Breast epithelium (tissue), 4 donors: Measurements from ENCODE around the gene KRT79. TPM values are rescaled to one million over a fixed set of nuclear protein-coding genes. Genes with fewer than 3 reads are reported as not detected.

Experiments used
- DNase-seq, 2 donors: peaks; one replicate each; pipeline ENCODE4 v3.0.0-alpha.2; 2019; ENCODE audit warnings: low spot score in 2 of 2
- H3K27ac ChIP-seq, 2 donors: fragments of 200-600 bp; sonication (generic) in 1 of 2; one replicate each; pipeline ENCODE4 v1.5.1; 2016 to 2019; ENCODE audit warnings: mild to moderate bottlenecking in 1 of 2
- H3K27me3 ChIP-seq, 2 donors: fragments of 200-600 bp; sonication (generic) in 1 of 2; one replicate each; pipeline versions ENCODE4 v1.5.1 to v1.6.0; 2017 to 2019; ENCODE audit warnings: control low read depth in 1 of 2, mild to moderate bottlenecking in 1 of 2
- H3K36me3 ChIP-seq: fragments of 200-600 bp; one replicate; pipeline ENCODE4 v1.5.1; 2019
- H3K4me1 ChIP-seq, 2 donors: fragments of 200-600 bp; sonication (generic); one replicate each; pipeline ENCODE4 v1.5.1; 2016 to 2019; ENCODE audit warnings: control low read depth in 1 of 2
- H3K4me3 ChIP-seq, 3 donors: fragments of 200-600 bp; sonication (generic); 1 replicate in 2 of 3; 2 replicates in 1 of 3; pipeline ENCODE4 v1.5.1; 2016 to 2019; ENCODE audit warnings: mild to moderate bottlenecking in 3 of 3, moderate library complexity in 2 of 3
- H3K9me3 ChIP-seq, 2 donors: fragments of 200-600 bp; sonication (generic) in 1 of 2; one replicate each; pipeline ENCODE4 v1.5.1; 2016 to 2019; ENCODE audit warnings: control low read depth in 1 of 2
- CTCF ChIP-seq, 3 donors: fragments of 450-650 bp; IDR thresholded peaks; one replicate each; pipeline ENCODE4 v1.5.1; 2016 to 2017; ENCODE audit warnings: antibody characterized with exemption in 3 of 3, mild to moderate bottlenecking in 3 of 3, moderate library complexity in 3 of 3
- POLR2A ChIP-seq: fragments of 450-650 bp; IDR thresholded peaks from one replicate; pipeline ENCODE4 v1.6.1; 2016; ENCODE audit warnings: antibody characterized with exemption, mild to moderate bottlenecking, moderate library complexity
- POLR2AphosphoS5 ChIP-seq, 3 donors: sonication (generic); formaldehyde crosslinking; IDR thresholded peaks; one replicate each; pipeline ENCODE4 v1.6.1; 2017; ENCODE audit warnings: antibody characterized with exemption in 3 of 3
- intact Hi-C: fragments of 100-400 bp; cut with DNase I; formaldehyde crosslinking; loops from one replicate; pipeline ENCODE4 v1.15.1; 2023; ENCODE audit warnings: low total_unique reads
- total RNA-seq, 3 donors: library from RNA; depleted of rRNA; stranded (reverse); fragments of >200 nt; gene quantifications; one replicate each; pipeline ENCODE4 v1.1.0, GENCODE V29; 2016

KRT79 gene
- total RNA-seq, 3 donors from 2014 or later = 0.48 to 1.3 TPM; not detected in 1

- Histone ChIP-seq H3K4me3 (no peak overlapping the region), H3K9me3 (no peaks in the 10 kb centered on the region), H3K27ac (no peak overlapping the region), H3K27me3 (peaks cover 0 to 4% of the 10 kb centered on the region in 2 donors), H3K36me3 (no peaks in the 10 kb centered on the region), H3K4me1 (no peaks in the 10 kb centered on the region)
- DNase-seq = no peak
- intact Hi-C loops = no loop called here
- TF ChIP-seq POLR2AphosphoS5 (IDR thresholded peaks at IDR 0.05) = no peak
- no peak for TF ChIP-seq CTCF (IDR thresholded peaks at IDR 0.05)
These were observed 14.2 kb downstream of the KRT79 start for GRCh38 chr12:52819731-52820510.

GRCh38 chr12:52818887-52819420 lies 15.2 kb downstream of the KRT79 start:
- H3K9me3 ChIP-seq = no peaks in the 10 kb centered on the region
- no peak for DNase-seq
- peaks cover 0 to 4% of the 10 kb centered on the region in 2 donors for H3K27me3 ChIP-seq
- H3K4me1 ChIP-seq = no peaks in the 10 kb centered on the region
- no peak for TF ChIP-seq POLR2AphosphoS5 (IDR thresholded peaks at IDR 0.05)
- TF ChIP-seq POLR2A = no peak
- no peak for TF ChIP-seq CTCF (IDR thresholded peaks at IDR 0.05)
- no peak overlapping the region for H3K4me3 ChIP-seq
- intact Hi-C loops = no loop called here
- no peak overlapping the region for H3K27ac ChIP-seq
- H3K36me3 ChIP-seq = no peaks in the 10 kb centered on the region

GRCh38 chr12:52818388-52818787 lies 15.7 kb downstream of the KRT79 start:
- DNase-seq = no peak
- Histone ChIP-seq H3K27me3 (peaks cover 0 to 4% of the 10 kb centered on the region in 2 donors), H3K36me3 (no peaks in the 10 kb centered on the region), H3K4me1 (no peaks in the 10 kb centered on the region), H3K9me3 (no peaks in the 10 kb centered on the region), H3K4me3 (no peak overlapping the region), H3K27ac (no peak overlapping the region)
- TF ChIP-seq POLR2A = no peak
- no peak for TF ChIP-seq CTCF (IDR thresholded peaks at IDR 0.05)
- TF ChIP-seq POLR2AphosphoS5 (IDR thresholded peaks at IDR 0.05) = no peak
- intact Hi-C loops = no loop called here

DNA sequence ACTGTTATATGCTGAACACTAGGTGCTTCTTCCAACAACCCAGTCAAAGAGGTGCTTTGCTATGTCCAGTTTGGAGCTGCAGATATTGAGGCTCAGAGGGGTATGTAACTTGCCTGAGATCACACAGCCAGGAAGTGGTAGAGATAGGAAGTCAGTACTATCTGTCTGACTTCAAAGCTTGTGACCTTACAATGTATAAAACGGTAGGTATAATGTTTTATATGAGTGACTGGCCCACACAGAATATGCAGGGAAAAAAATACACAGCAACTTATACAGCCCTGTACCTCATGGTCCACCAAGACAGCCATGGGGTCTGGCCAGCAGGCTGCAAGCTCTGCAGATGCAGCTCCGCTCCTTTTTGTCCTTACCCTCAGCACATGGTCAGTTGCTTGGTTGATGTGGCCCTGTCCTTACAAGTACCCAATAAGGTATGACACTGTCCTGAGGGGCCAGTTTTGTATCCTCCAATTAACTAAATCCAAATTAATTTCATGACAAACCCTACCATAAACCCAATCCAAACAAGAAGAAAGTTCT lies 16.3 kb downstream of the KRT79 start:
- Histone ChIP-seq H3K4me1 (no peaks in the 10 kb centered on the region), H3K9me3 (no peaks in the 10 kb centered on the region), H3K36me3 (no peaks in the 10 kb centered on the region), H3K27me3 (peaks cover 0 to 4% of the 10 kb centered on the region in 2 donors), H3K27ac (no peak overlapping the region), H3K4me3 (no peak overlapping the region)
- TF ChIP-seq POLR2AphosphoS5 (IDR thresholded peaks at IDR 0.05) (no peak), CTCF (IDR thresholded peaks at IDR 0.05) (no peak), POLR2A (no peak)
- DNase-seq = no peak
- intact Hi-C loops = no loop called here

DNA sequence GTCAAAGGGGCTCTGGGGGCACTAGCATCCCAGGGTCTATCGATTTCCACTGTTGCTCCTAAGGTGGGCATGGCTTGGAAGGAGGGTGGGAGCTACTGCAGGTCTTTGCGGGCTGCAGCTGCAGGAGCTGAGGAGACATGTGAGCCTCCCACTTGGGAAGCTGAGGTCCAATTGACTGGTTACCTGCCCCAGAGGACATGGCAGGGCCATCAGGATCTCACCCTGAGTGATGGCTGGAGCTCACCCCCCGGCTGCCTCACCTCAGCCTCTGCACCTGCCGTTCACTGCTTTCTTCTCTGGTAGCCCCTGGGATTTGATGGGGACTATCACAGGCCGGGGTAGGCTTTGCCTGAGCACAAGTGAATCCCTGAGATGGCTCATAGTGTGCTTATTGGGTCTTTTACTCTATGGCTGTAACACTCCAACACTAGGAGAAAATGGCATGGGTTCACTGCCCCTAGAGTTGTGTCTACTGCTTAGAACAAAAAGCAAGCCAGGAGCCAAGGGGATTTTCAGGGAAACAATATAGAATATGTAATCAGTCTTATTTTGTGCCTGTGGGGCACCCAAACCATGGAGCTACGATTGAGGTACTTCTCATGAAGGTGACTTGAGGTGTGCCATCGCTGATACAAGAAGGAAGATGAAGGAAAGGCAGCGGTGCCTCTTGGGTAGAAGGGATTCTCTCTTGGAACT lies 17.0 kb downstream of the KRT79 start:
- DNase-seq = no peak
- Histone ChIP-seq H3K36me3 (no peaks in the 10 kb centered on the region), H3K9me3 (no peaks in the 10 kb centered on the region), H3K4me1 (no peaks in the 10 kb centered on the region), H3K27ac (no peak overlapping the region), H3K27me3 (peaks cover 0 to 4% of the 10 kb centered on the region in 2 donors), H3K4me3 (no peak overlapping the region)
- intact Hi-C loops = no loop called here
- TF ChIP-seq POLR2AphosphoS5 (IDR thresholded peaks at IDR 0.05) (no peak), CTCF (IDR thresholded peaks at IDR 0.05) (no peak), POLR2A (no peak)
